Spleen (tissue), 11 donors: ENCODE results near the gene TRIM41. TPM values are rescaled to one million over a fixed set of nuclear protein-coding genes. Genes with fewer than 3 reads are reported as not detected.
A peak's percentile ranks its signal among the peaks of the same experiment; 100 is the strongest.

Experiments
- DNase-seq: peaks from one replicate; pipeline ENCODE4 v3.0.0-alpha.2; 2020
- H3K27ac ChIP-seq, 8 donors: fragments of 200-600 bp; sonication (generic) in 7 of 8; 1 replicate in 4 of 8; 2 replicates in 4 of 8; pipeline versions ENCODE4 v1.5.0 to v1.8.0; 2016 to 2021; ENCODE audit warnings: inconsistent platforms in 4 of 8, mild to moderate bottlenecking in 4 of 8, moderate library complexity in 1 of 8
- H3K27me3 ChIP-seq, 7 donors: fragments of 200-600 bp; sonication (generic) in 6 of 7; replicated peaks in 1 of 7; 1 replicate in 4 of 7; 2 replicates in 3 of 7; pipeline versions ENCODE4 v1.5.0 to v1.8.0; 2016 to 2021; ENCODE audit warnings: inconsistent platforms in 3 of 7, mild to moderate bottlenecking in 1 of 7
- H3K36me3 ChIP-seq, 6 donors: fragments of 200-600 bp; sonication (generic) in 5 of 6; 1 replicate in 4 of 6; 2 replicates in 2 of 6; pipeline versions ENCODE4 v1.5.0 to v1.8.0; 2016 to 2021; ENCODE audit warnings: inconsistent platforms in 2 of 6
- H3K4me1 ChIP-seq, 6 donors: fragments of 200-600 bp; sonication (generic) in 5 of 6; 1 replicate in 3 of 6; 2 replicates in 3 of 6; pipeline versions ENCODE4 v1.5.0 to v1.8.0; 2016 to 2021; ENCODE audit warnings: inconsistent platforms in 3 of 6
- H3K4me3 ChIP-seq, 8 donors: fragments of 200-600 bp; sonication (generic) in 7 of 8; 1 replicate in 4 of 8; 2 replicates in 4 of 8; pipeline versions ENCODE4 v1.5.0 to v1.8.0; 2016 to 2021; ENCODE audit warnings: inconsistent platforms in 4 of 8, mild to moderate bottlenecking in 4 of 8, moderate library complexity in 2 of 8
- H3K9me3 ChIP-seq, 8 donors: fragments of 200-600 bp; sonication (generic) in 7 of 8; 1 replicate in 4 of 8; 2 replicates in 4 of 8; pipeline versions ENCODE4 v1.5.0 to v1.8.0; 2016 to 2021; ENCODE audit warnings: inconsistent platforms in 4 of 8
- POLR2A ChIP-seq, 3 donors: fragments of 450-650 bp; IDR thresholded peaks; one replicate each; pipeline ENCODE4 v1.5.1; 2017; ENCODE audit warnings: antibody characterized with exemption in 3 of 3, mild to moderate bottlenecking in 1 of 3
- POLR2AphosphoS5 ChIP-seq, 3 donors: sonication (generic); formaldehyde crosslinking; IDR thresholded peaks; one replicate each; pipeline ENCODE4 v1.5.1; 2017; ENCODE audit warnings: antibody characterized with exemption in 3 of 3
- WGBS, 5 donors: extraction: QIAGEN DNeasy Blood & Tissue Kit in 3 of 5; methylation state at CpG; one replicate each; pipeline versions ENCODE4 v1.1.5 to v1.1.7; 2013 to 2018; 5-methylcytosine and 5-hydroxymethylcytosine counted together
- intact Hi-C: fragments of 100-400 bp; cut with DNase I; formaldehyde crosslinking; loops from one replicate; pipeline ENCODE4 v1.15.0; 2023; ENCODE audit warnings: low total_unique reads
- polyA plus RNA-seq, 3 donors: library from polyadenylated mRNA; stranded (reverse); fragments of 200-250 nt; gene quantifications; one replicate each; pipeline ENCODE4 v1.2.1, GENCODE V29; 2013
- total RNA-seq, 7 donors: library from RNA; depleted of rRNA in 3 of 7; stranded (reverse); fragments of >200 nt in 3 of 7; fragmentation: NEBNext Ultra II Directional in 4 of 7; extraction: Animal tissue kit (Norgen Biotek cat#: 25700) in 4 of 7; gene quantifications; one replicate each; pipeline versions ENCODE4 v1.1.0 to v1.2.1, GENCODE V29; 2016 to 2021
- TF ChIP-seq, protein P1 (sequence below), 11 experiments: fragments of 200-600 bp in 7 of 11; fragments of 450-650 bp in 4 of 11; sonication (generic) in 4 of 11; IDR thresholded peaks in 8 of 11; conservative IDR thresholded peaks in 3 of 11; 1 replicate in 7 of 11; 2 replicates in 4 of 11; pipeline versions ENCODE4 v1.4.0 to v1.8.0; 2016 to 2021; ENCODE audit warnings: antibody characterized with exemption in 11 of 11, inconsistent platforms in 4 of 11, mild to moderate bottlenecking in 1 of 11
- donor health status: healthy with polysubstance abuse.
- donor health status: DM: no; HTN: no; CAD: no; lungs with moderate emphysema.
- donor health status: DM: no; HTN: no; CAD: no.
- donor health status: Bipolar disorder and iron deficiency.
- donor health status: healthy.
- donor health status: DM: no; HTN: no; CAD: no.
- donor health status: DM: yes; HTN: yes; CAD: no.

TRIM41 gene
- total and polyA plus RNA-seq, 10 donors: 12.5 to 34.1 (median 24.6) TPM

DNA sequence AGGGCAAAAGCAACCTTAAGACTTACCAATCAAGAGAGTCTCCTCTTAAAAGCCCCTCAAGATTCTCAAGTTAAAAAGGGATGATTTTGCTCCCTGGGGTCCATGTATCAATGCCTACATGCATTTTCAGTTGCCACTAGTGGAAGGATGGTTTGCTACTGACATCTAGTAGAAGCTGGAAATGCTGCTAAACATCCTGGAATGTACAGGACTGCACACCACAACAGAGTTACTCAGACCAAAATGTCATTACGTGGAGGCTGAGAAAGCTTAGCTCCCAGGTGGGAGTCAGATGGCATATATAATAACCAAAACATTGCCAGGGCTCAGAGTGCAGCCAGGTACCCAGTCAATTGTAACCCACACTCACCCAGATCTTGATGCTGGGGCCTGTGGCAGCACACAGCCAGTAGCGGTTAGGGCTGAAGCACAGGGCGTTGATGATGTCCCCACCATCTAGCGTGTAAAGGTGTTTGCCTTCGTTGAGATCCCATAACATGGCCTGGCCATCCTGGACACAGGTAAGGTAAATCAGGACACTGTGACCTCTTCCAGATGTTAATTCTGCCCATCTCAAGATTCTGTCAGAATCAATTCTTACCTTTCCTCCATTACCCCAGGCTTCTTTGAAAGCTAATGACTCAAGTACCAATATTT lies 14.8 kb downstream of the TRIM41 start:
- WGBS, 5 donors: 91 to 96% (median 93%) methylated on average over 5 of the region's 5 CpGs
- DNase-seq: no peak
- H3K27ac ChIP-seq: peak overlapping the region in 1 of 8 donors; percentile 16
- intact Hi-C loops: no loop called here
- TF ChIP-seq POLR2AphosphoS5 (IDR thresholded peaks at IDR 0.05) (peak in 2 of 3 donors; percentile 43 to 54), POLR2A (IDR thresholded peaks at IDR 0.05) (no peak)
- TF ChIP-seq, protein P1, sequence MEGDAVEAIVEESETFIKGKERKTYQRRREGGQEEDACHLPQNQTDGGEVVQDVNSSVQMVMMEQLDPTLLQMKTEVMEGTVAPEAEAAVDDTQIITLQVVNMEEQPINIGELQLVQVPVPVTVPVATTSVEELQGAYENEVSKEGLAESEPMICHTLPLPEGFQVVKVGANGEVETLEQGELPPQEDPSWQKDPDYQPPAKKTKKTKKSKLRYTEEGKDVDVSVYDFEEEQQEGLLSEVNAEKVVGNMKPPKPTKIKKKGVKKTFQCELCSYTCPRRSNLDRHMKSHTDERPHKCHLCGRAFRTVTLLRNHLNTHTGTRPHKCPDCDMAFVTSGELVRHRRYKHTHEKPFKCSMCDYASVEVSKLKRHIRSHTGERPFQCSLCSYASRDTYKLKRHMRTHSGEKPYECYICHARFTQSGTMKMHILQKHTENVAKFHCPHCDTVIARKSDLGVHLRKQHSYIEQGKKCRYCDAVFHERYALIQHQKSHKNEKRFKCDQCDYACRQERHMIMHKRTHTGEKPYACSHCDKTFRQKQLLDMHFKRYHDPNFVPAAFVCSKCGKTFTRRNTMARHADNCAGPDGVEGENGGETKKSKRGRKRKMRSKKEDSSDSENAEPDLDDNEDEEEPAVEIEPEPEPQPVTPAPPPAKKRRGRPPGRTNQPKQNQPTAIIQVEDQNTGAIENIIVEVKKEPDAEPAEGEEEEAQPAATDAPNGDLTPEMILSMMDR (IDR thresholded peaks at IDR 0.05 in 8 of 11, conservative IDR thresholded peaks at IDR 0.05 in 3 of 11): no peak
- peaks cover 15 to 98% (median 93%) of the 10 kb centered on the region in 6 donors for H3K36me3 ChIP-seq
- no peaks in the 10 kb centered on the region for H3K9me3 ChIP-seq
- H3K4me1 ChIP-seq: peaks cover 17 to 63% (median 31%) of the 10 kb centered on the region in 6 donors
- no peak overlapping the region for H3K4me3 ChIP-seq
- H3K27me3 ChIP-seq: no peaks in the 10 kb centered on the region

DNA sequence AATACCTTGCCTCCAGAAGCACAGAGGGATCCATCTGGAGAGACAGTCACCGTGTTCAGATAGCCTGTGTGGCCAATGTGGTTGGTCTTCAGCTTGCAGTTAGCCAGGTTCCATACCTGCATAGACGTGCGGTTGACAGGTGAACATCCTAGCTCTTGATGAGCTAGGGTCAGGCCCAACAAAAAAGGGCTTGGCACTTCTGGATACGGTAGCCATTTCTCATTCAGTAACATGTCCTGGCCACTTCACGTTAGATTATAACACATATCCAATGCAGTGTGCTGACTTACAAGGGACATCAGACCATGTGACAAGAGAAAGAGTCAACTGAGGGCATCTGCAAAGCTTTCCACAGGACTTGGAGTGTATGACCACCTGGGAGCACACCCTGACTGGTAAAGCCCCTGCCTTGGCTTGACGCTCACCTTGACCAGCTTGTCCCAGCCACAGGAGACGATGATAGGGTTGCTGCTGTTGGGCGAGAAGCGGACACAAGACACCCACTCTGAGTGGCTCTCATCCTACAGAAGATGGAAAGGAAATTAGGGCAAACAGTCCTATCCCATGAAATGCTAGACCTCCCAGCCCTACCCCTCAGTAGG lies 16.1 kb downstream of the TRIM41 start:
- Histone ChIP-seq H3K4me1 (peaks cover 17 to 68% (median 35%) of the 10 kb centered on the region in 6 donors), H3K27ac (no peak overlapping the region), H3K27me3 (no peaks in the 10 kb centered on the region), H3K36me3 (peaks cover 15 to 85% (median 81%) of the 10 kb centered on the region in 6 donors), H3K9me3 (no peaks in the 10 kb centered on the region), H3K4me3 (no peak overlapping the region)
- intact Hi-C loops: no loop called here
- no peak for TF ChIP-seq POLR2A (IDR thresholded peaks at IDR 0.05)
- peak in 1 of 3 donors; percentile 22 for TF ChIP-seq POLR2AphosphoS5 (IDR thresholded peaks at IDR 0.05)
- TF ChIP-seq, protein P1 (IDR thresholded peaks at IDR 0.05 in 8 of 11, conservative IDR thresholded peaks at IDR 0.05 in 3 of 11): no peak
- WGBS, 5 donors: 92 to 96% (median 93%) methylated on average over 9 of the region's 9 CpGs
- no peak for DNase-seq

DNA sequence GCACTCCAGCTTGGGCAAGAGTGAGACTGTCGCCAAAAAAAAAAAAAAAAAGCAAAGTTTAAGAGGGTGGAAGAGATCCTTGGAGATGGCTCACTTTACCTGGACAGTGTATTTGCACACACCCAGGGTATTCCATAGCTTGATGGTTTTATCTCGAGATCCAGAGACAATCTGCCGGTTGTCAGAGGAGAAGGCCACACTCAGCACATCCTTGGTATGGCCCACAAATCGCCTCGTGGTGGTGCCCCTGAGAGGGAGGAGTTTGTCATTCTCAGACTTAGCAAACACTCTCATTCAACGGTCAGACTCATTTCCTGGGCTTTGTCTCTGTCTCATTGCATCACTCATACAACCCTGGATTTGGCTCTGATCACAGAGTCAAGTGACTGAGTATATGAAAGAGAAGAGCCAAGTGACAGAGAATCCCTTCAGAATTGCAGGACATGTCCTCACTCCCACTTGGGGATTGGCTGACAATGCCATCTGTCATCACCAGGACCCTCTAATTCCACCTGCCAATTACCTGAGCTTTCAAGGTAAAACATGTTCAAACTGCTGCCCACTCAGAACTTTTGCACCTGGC lies 18.4 kb downstream of the TRIM41 start:
- WGBS, 5 donors: 23 to 36% (median 29%) methylated on average over 6 of the region's 6 CpGs
- no peak for DNase-seq
- Histone ChIP-seq H3K27me3 (no peaks in the 10 kb centered on the region), H3K27ac (peak overlapping the region in 7 of 8 donors; percentile 19 to 98 (median 94)), H3K9me3 (no peaks in the 10 kb centered on the region), H3K4me1 (peaks cover 32 to 89% (median 54%) of the 10 kb centered on the region in 6 donors), H3K36me3 (peaks cover 15 to 62% (median 58%) of the 10 kb centered on the region in 6 donors), H3K4me3 (peak overlapping the region in 5 of 8 donors; percentile 61 to 96 (median 82))
- no peak for TF ChIP-seq POLR2AphosphoS5 (IDR thresholded peaks at IDR 0.05)
- TF ChIP-seq POLR2A (IDR thresholded peaks at IDR 0.05): no peak
- TF ChIP-seq, protein P1 (IDR thresholded peaks at IDR 0.05 in 8 of 11, conservative IDR thresholded peaks at IDR 0.05 in 3 of 11): no peak
- intact Hi-C loops: loop anchor here (5.0 kb wide), 1 partner anchor 49 kb away; no protein-coding TSS in a partner anchor
